HG02678 (cell line): ENCODE data around the gene TADA1.
A peak's percentile ranks its signal among the peaks of the same experiment; 100 is the strongest.

ENCODE experiments used
- ATAC-seq: cut with Tn5 transposase; IDR thresholded peaks from one replicate; pipeline ENCODE4 v1.9.1; 2021; ENCODE audit warnings: mild to moderate bottlenecking, moderate library complexity; ENCODE audit not compliant: unreplicated experiment

Gene TADA1

DNA sequence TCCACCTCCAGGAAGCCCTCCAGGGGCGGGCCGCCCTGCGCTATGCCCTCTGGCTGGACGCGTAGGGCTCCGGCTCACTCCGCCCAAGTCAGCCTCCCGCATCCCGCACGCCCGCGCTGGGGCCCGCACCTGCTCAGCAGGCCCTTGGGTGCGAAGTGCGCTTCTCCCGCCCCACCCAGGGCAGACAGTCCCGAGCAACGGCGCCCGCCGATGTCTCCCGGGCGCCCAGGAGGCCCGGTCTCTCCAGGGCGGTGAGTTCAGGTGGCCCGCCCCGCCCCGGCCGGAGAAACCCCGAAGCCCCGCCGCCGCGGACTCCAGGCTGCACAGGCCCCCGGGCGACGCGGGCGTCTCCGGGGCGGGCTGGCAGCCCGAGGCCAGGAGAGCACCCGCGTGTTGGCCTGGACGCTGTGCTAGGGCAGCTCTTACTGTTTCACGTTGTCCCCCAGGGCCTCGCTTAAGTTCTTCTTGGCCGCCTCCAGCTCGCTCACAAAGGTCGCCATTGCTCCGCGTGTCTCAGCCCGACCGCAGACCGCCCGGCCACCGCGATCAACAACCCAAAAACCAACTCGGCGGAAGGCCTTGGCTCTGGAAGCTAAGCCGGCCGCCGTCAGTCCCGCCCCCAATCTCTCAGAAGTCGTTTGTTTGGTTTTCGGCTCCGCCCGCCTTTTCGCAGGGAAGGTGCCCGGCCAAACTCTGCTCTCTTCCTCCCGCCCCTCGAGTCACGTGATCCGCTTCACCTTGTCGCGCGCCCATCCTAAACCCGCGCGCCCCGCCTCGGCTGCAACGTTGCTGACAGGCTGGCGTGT lies at the start of gene TADA1:
TSS of gene TADA1 (minus strand) at position 531 of the 806 bp plus-strand sequence. CDS start at position 500, 31 bp downstream.
- ATAC-seq, result peak; percentile 85

- peak; percentile 83 for ATAC-seq
Measured at GRCh38 chr1:166924823-166925541, 48.9 kb upstream of the TADA1 start.

DNA sequence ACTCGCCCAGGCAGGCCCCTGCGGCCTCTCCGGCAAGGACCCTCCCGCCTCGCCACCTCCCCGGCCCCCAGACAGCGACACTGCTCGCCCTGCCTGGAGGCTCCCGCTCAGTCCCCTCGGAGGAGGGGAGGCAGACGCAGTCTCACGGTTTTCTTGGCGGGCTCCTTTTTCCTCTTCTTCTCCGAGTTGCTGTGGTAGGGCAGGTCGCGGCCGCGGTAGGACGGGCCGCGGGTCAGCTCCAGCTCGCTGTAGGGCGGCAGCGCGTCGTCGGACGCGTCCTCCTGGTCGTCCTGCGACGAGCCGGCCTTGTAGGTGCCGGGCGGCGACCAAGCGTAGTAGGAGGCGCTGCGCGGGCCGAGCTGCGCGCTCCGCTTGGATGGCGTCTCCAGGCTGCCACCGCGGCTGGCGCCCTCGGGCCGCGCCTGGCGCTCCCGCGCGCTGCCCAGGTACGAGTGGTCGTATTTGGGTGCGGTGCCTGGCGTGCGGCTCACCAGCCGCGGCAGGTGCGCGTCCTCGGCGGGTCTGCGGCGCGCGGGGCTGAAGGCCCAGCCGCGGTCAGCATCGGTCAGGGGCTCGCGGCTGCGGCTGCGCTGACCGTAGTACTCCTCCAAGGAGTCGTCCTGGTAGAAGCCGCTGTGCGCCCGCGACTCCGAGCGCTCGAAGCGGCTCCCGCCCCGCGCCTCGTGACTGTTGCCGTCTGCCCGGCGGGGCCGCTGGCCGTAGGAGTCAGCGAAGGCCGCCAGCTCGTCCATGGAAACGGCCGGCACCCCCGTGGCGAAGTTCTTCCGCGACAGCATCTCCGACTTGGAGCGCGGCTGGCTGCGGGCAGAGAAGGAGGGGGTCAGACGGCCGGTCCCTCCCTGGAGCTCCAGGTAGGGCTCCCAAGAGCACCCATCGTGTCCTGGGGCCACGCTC lies 44.8 kb upstream of the TADA1 start:
- no peak for ATAC-seq

DNA sequence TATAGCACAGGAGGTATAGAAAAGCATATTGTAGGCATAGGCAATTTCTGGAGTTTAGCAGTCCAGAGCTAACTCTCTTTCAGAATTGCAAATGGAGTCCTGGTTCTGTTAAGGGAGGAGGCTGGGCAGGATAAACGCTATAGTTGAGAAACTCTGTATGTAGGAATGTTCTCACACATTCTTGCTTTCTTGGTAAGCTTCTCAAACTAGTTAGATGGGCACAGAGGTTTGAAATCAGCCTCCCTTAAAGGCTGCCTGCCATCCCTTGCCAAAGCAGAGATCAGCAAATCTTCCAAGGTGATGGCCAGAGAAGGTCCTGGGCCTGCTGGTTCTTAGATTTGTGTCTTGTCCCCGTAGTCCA lies 42.9 kb upstream of the TADA1 start:
- ATAC-seq, result no peak

GRCh38 chr1:166918088-166918955 lies 42.3 kb upstream of the TADA1 start:
- ATAC-seq, result no peak

DNA sequence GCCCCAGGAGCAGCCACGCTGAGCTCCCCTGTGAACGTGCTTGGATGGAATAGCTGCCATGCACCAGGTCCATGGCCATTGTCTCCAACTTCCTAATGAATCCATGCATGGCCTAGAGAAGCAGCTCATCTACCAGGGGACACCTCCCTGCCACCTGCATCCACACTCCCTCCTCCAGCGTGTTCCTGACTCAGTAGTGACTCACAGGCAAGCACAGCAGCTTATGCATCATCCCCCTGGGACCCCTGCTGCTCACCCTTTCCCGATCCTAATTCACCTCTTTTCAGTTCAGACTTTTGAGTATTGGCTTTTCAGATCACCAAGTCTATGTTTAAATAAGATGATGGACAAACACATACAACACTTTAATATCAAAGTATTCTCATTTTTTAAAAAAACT lies 39.9 kb upstream of the TADA1 start:
- ATAC-seq, result no peak

GRCh38 chr1:166915042-166915441 lies 39.0 kb upstream of the TADA1 start:
- ATAC-seq, result no peak

- no peak for ATAC-seq
Measured at GRCh38 chr1:166914111-166914510, 38.0 kb upstream of the TADA1 start.

GRCh38 chr1:166911624-166912023 lies 35.6 kb upstream of the TADA1 start:
- no peak for ATAC-seq

- peak; percentile 97 for ATAC-seq
Measured at GRCh38 chr1:166910396-166910994, 34.4 kb upstream of the TADA1 start.

GRCh38 chr1:166908942-166909341 lies 32.9 kb upstream of the TADA1 start:
- no peak for ATAC-seq

GRCh38 chr1:166907763-166908162 lies 31.7 kb upstream of the TADA1 start:
- ATAC-seq, result no peak

DNA sequence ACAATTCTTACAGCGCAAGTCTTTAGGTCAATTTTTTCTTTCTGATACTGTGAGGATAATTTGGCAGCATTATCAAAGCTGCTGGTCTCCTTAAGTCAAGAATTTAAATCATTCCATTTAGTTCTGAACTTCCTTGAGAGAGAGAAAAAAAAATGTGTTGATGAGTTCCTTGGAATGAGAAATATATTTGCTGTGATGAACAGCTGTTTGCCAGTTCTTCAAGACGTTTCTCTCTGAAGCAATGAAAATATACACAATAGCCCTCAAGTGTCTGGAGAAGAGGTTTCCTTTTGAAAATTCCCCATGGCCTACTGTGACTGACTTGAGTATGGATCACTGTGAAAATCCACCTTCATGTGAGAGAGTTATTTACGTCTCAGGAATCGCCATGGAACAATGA lies 31.0 kb upstream of the TADA1 start:
- ATAC-seq, result no peak

GRCh38 chr1:166906647-166907046 lies 30.6 kb upstream of the TADA1 start:
- no peak for ATAC-seq

GRCh38 chr1:166905900-166906299 lies 29.8 kb upstream of the TADA1 start:
- ATAC-seq, result no peak

DNA sequence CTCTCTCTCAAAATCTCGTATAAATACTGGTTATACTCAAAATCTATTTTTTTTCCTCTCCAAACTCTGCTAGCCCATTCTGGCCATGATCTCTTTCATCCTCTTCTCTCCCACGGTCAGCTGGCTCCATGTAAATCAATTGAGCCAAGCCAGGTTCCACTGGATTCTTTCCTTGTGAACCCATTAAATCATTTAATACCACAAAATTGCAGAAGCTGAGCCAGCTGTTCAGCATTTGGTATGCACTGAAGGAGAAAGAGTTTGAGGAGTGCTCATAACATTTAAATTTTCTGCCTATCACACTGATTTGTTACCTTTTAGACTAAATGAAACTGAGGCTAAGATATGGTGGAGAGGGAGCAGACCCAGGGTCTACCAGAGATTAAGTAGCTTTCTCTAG lies 29.1 kb upstream of the TADA1 start:
- ATAC-seq, result no peak

- ATAC-seq, result no peak
Measured at GRCh38 chr1:166903232-166903631, 27.2 kb upstream of the TADA1 start.

DNA sequence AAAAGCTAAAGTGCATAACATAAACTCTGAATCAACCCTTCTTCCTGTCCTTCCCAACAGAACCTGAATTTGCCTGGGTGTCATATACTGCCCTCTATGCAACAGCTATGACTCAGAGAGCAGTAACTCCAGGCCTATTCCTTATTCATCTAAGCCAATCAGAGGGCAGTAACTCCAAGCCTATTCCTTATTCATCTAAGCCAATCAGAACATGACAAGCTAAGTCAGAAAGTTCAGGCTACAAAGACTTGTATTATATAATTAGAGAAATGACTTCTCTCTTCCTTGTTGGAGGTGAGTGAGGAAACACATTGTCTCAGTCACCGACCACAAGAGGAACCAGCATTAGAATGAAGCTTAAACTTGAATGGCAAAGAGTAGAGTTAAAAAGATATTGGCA lies 26.2 kb upstream of the TADA1 start:
- no peak for ATAC-seq

DNA sequence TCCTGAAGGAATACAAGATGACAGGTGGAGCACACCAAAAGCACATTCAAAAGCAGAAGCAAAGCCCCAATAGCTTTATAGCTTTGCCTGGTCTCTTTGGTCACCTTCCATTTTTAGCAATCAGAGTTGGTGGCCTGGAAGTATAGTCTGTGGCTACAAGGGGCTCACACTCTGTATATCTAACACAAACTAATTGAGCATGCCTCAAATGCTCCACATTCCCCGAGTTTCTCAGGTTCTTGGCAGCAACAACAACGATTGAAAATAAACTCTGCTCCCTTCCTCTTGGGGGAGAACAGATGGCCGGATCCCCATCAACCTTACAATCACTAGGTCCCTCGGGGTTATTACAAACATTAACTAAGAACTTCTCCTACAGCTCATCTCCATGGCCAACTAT lies 24.9 kb upstream of the TADA1 start:
- no peak for ATAC-seq

GRCh38 chr1:166899769-166900168 lies 23.7 kb upstream of the TADA1 start:
- no peak for ATAC-seq
